KMS-11 (cell line): ENCODE measurements around the gene KIAA0930.

Experiments used
- H2AFZ ChIP-seq: fragments of 200-600 bp; sonication (generic); 2 replicates; pipeline ENCODE4 v1.6.1; 2016; ENCODE audit warnings: antibody characterized with exemption, mixed run types, low read depth
- H3K27ac ChIP-seq: fragments of 200-600 bp; sonication (generic); 2 replicates; pipeline ENCODE4 v1.6.1; 2016; ENCODE audit warnings: mild to moderate bottlenecking, mixed run types
- H3K27me3 ChIP-seq: fragments of 200-600 bp; sonication (generic); 2 replicates; pipeline ENCODE4 v1.6.1; 2017; ENCODE audit warnings: mild to moderate bottlenecking, low read depth, mixed run types, moderate library complexity; ENCODE audit not compliant: insufficient read depth
- H3K36me3 ChIP-seq: fragments of 200-600 bp; sonication (generic); 2 replicates; pipeline ENCODE4 v1.6.1; 2017; ENCODE audit warnings: mild to moderate bottlenecking, mixed run types; ENCODE audit not compliant: insufficient read depth
- H3K4me1 ChIP-seq: fragments of 200-600 bp; sonication (generic); 2 replicates; pipeline ENCODE4 v1.6.1; 2016; ENCODE audit warnings: mild to moderate bottlenecking, low read depth, mixed run types; ENCODE audit not compliant: poor library complexity, severe bottlenecking
- H3K4me2 ChIP-seq: fragments of 200-600 bp; sonication (generic); 2 replicates; pipeline ENCODE4 v1.7.0; 2016; ENCODE audit warnings: mild to moderate bottlenecking, mixed run types
- H3K4me3 ChIP-seq: fragments of 200-600 bp; sonication (generic); IDR thresholded peaks from 2 replicates; pipeline ENCODE4 v1.6.1; 2017; ENCODE audit warnings: low read depth, low read length, mixed read lengths; ENCODE audit not compliant: insufficient read depth
- H3K79me2 ChIP-seq: fragments of 200-600 bp; sonication (generic); 2 replicates; pipeline ENCODE4 v1.6.1; 2016; ENCODE audit warnings: low read depth, mixed run types; ENCODE audit not compliant: insufficient read depth
- H3K9ac ChIP-seq: fragments of 200-600 bp; sonication (generic); 2 replicates; pipeline ENCODE4 v1.6.1; 2016; ENCODE audit warnings: mild to moderate bottlenecking, mixed run types
- H4K20me1 ChIP-seq: fragments of 200-600 bp; sonication (generic); 2 replicates; pipeline ENCODE4 v1.6.1; 2016; ENCODE audit warnings: mild to moderate bottlenecking, mixed run types; ENCODE audit not compliant: insufficient read depth
- CTCF ChIP-seq: fragments of 200-600 bp; sonication (generic); conservative IDR thresholded peaks from 2 replicates; pipeline ENCODE4 v1.6.1; 2017; ENCODE audit warnings: low read depth, mild to moderate bottlenecking, antibody characterized with exemption, low read length, moderate library complexity, mixed read lengths

KIAA0930 gene

GRCh38 chr22:45208993-45209838, 31.5 kb downstream of the KIAA0930 start:
- Histone ChIP-seq H3K4me2 (no peak overlapping the region), H4K20me1 (no peaks in the 10 kb centered on the region), H3K4me1 (no peaks in the 10 kb centered on the region), H3K27me3 (no peaks in the 10 kb centered on the region), H3K9ac (no peak overlapping the region), H2AFZ (no peak overlapping the region), H3K79me2 (no peaks in the 10 kb centered on the region), H3K27ac (no peak overlapping the region), H3K36me3 (no peaks in the 10 kb centered on the region), H3K4me3 (no peak overlapping the region)
- TF ChIP-seq CTCF = peak; percentile 55

DNA sequence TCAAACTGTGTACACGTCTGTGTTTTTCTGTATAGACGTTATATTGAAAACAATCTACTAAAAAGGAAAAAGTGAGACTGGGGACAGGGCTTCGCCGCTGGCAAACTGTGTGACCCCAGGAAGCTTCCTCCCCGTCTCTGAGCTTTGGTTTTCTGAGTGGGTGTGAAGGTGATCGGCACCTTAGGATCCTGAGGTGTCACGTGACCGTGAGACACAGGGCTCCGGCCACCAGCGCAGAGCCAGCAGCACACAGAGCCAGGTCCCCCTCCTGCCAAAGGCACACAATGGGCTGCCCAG, 32.0 kb downstream of the KIAA0930 start:
- Histone ChIP-seq H4K20me1 (no peaks in the 10 kb centered on the region), H3K27ac (no peak overlapping the region), H3K4me1 (no peaks in the 10 kb centered on the region), H3K36me3 (no peaks in the 10 kb centered on the region), H3K27me3 (no peaks in the 10 kb centered on the region), H3K79me2 (no peaks in the 10 kb centered on the region), H3K4me2 (no peak overlapping the region), H3K9ac (no peak overlapping the region), H3K4me3 (no peak overlapping the region), H2AFZ (no peak overlapping the region)
- TF ChIP-seq CTCF = no peak

GRCh38 chr22:45207981-45208664, 32.6 kb downstream of the KIAA0930 start:
- TF ChIP-seq CTCF = no peak
- Histone ChIP-seq H3K4me3 (no peak overlapping the region), H4K20me1 (no peaks in the 10 kb centered on the region), H3K79me2 (no peaks in the 10 kb centered on the region), H3K9ac (no peak overlapping the region), H3K4me2 (no peak overlapping the region), H3K36me3 (no peaks in the 10 kb centered on the region), H3K27me3 (no peaks in the 10 kb centered on the region), H3K27ac (no peak overlapping the region), H3K4me1 (no peaks in the 10 kb centered on the region), H2AFZ (no peak overlapping the region)

DNA sequence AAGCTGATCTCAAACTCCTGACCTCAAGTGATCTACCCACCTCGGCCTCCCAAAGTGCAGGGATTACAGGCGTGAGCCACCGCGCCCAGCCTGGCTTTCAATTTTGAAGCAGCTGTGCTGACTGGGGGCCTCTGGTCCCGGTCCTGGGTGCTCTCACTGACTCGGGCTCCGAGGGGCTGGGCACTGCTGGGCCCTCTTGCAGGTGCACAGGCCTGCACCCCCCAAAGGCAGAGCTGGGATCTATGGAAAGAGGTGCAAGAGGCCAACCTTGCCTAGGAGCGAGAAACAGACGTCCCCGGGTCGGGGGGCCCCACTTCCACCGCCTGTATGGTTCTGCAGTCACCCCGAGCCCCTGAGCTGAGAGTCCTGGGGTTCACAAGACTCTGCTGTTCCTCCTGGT, 33.2 kb downstream of the KIAA0930 start:
- Histone ChIP-seq H4K20me1 (no peaks in the 10 kb centered on the region), H3K4me3 (no peak overlapping the region), H2AFZ (no peak overlapping the region), H3K9ac (no peak overlapping the region), H3K79me2 (no peaks in the 10 kb centered on the region), H3K4me1 (no peaks in the 10 kb centered on the region), H3K36me3 (no peaks in the 10 kb centered on the region), H3K4me2 (no peak overlapping the region), H3K27me3 (no peaks in the 10 kb centered on the region), H3K27ac (no peak overlapping the region)
- TF ChIP-seq CTCF = no peak
